ENCODE results near the gene RNPEP. TPM values are rescaled to one million over a fixed set of nuclear protein-coding genes. Genes with fewer than 3 reads are reported as not detected.

Gene RNPEP
- polyA plus RNA-seq, 3 donors, result 108 to 153 (median 127) TPM

DNA sequence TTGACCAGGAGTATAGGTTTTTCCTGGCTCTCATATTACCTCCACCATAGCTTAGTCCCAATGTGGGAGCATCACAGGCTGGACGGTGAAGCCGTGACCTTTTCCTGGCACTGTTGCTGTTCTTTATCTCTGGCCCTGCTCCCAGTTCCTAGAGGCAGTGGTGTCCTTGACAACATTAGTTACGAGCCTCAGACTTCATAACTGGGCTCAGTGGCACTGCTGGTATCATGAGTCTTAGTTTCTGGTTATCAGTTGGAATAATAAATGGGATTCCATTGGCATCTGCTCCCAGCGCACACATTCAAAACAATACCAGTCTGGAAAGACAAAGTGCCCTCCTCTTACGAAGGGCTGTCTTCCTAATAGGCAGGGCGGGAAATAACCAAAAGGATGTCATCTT is 8.0 kb downstream of the RNPEP start:
- Mint-ChIP-seq H3K4me3 (no peak overlapping the region), H3K27me3 (ENCODE audit: low read depth in 3 of 3) (peaks cover 0 to 2% (median 1%) of the 10 kb centered on the region in 3 donors), H3K4me1 (peaks cover 3% of the 10 kb centered on the region), H3K36me3 (peaks cover 75 to 92% of the 10 kb centered on the region in 2 donors), H3K27ac (no peak overlapping the region), H3K9me3 (no peaks in the 10 kb centered on the region)
- TF ChIP-seq, protein P1, sequence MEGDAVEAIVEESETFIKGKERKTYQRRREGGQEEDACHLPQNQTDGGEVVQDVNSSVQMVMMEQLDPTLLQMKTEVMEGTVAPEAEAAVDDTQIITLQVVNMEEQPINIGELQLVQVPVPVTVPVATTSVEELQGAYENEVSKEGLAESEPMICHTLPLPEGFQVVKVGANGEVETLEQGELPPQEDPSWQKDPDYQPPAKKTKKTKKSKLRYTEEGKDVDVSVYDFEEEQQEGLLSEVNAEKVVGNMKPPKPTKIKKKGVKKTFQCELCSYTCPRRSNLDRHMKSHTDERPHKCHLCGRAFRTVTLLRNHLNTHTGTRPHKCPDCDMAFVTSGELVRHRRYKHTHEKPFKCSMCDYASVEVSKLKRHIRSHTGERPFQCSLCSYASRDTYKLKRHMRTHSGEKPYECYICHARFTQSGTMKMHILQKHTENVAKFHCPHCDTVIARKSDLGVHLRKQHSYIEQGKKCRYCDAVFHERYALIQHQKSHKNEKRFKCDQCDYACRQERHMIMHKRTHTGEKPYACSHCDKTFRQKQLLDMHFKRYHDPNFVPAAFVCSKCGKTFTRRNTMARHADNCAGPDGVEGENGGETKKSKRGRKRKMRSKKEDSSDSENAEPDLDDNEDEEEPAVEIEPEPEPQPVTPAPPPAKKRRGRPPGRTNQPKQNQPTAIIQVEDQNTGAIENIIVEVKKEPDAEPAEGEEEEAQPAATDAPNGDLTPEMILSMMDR (IDR thresholded peaks at IDR 0.05), result no peak
- Histone ChIP-seq H3K4me1 (ENCODE audit: control insufficient read depth in 1 of 2, insufficient read depth in 2 of 2, low read length in 2 of 2) (no peaks in the 10 kb centered on the region), H3K4me3 (replicated peaks in 1 of 3; ENCODE audit: low read depth in 2 of 3, low read length in 3 of 3) (no peak overlapping the region), H3K27me3 (ENCODE audit: control insufficient read depth in 2 of 2, insufficient read depth in 2 of 2, low read length in 2 of 2) (no peaks in the 10 kb centered on the region), H3K36me3 (replicated peaks in 1 of 2; ENCODE audit: control insufficient read depth in 1 of 2, insufficient read depth in 2 of 2, low read length in 2 of 2) (peaks cover 71 to 92% of the 10 kb centered on the region in 2 donors), H3K9ac (ENCODE audit: insufficient read depth, low read length, poor library complexity, severe bottlenecking) (no peak overlapping the region), H3K9me3 (replicated peaks in 1 of 2; ENCODE audit: control insufficient read depth in 1 of 2, insufficient read depth in 1 of 2, low read length in 2 of 2) (no peaks in the 10 kb centered on the region), H3K27ac (ENCODE audit: low read depth in 1 of 2, low read length in 2 of 2) (no peak overlapping the region), H2AFZ (ENCODE audit: insufficient read depth, low read depth, low read length, poor library complexity, severe bottlenecking) (no peak overlapping the region), H3K4me2 (replicated peaks; ENCODE audit: extremely low read depth, low read length, poor library complexity, severe bottlenecking) (no peak overlapping the region), H4K20me1 (ENCODE audit: insufficient read depth, low read length) (peaks cover 95% of the 10 kb centered on the region), H3K79me2 (ENCODE audit: insufficient read depth, low read length) (peaks cover 39% of the 10 kb centered on the region)
- WGBS (ENCODE audit: insufficient coverage), result 100% methylated on average over 2 of the region's 6 CpGs
- intact Hi-C loops (cut with micrococcal nuclease), result no loop called here
- DNase-seq, result no peak

- no peak overlapping the region for H3K4me3 ChIP-seq (replicated peaks in 1 of 3; ENCODE audit: low read depth in 2 of 3, low read length in 3 of 3)
Measured at GRCh38 chr1:201999625-202000238, 17.3 kb downstream of the RNPEP start.

More at GRCh38 chr1:201999625-202000238, 17.3 kb downstream of the RNPEP start:
- Mint-ChIP-seq H3K4me1 (no peaks in the 10 kb centered on the region), H3K4me3 (no peak overlapping the region), H3K9me3 (peaks cover 0 to 2% (median 0%) of the 10 kb centered on the region in 7 donors), H3K36me3 (peaks cover 88 to 98% of the 10 kb centered on the region in 2 donors), H3K27ac (no peak overlapping the region), H3K27me3 (ENCODE audit: low read depth in 3 of 3) (peaks cover 0 to 2% (median 1%) of the 10 kb centered on the region in 3 donors)
- Histone ChIP-seq H3K36me3 (replicated peaks in 1 of 2; ENCODE audit: control insufficient read depth in 1 of 2, insufficient read depth in 2 of 2, low read length in 2 of 2) (peaks cover 80 to 99% of the 10 kb centered on the region in 2 donors), H3K27me3 (ENCODE audit: control insufficient read depth in 2 of 2, insufficient read depth in 2 of 2, low read length in 2 of 2) (no peaks in the 10 kb centered on the region), H3K4me2 (replicated peaks; ENCODE audit: extremely low read depth, low read length, poor library complexity, severe bottlenecking) (no peak overlapping the region), H3K79me2 (ENCODE audit: insufficient read depth, low read length) (no peaks in the 10 kb centered on the region), H3K9me3 (replicated peaks in 1 of 2; ENCODE audit: control insufficient read depth in 1 of 2, insufficient read depth in 1 of 2, low read length in 2 of 2) (no peaks in the 10 kb centered on the region), H3K27ac (ENCODE audit: low read depth in 1 of 2, low read length in 2 of 2) (no peak overlapping the region), H4K20me1 (ENCODE audit: insufficient read depth, low read length) (peaks cover 66% of the 10 kb centered on the region), H3K4me1 (ENCODE audit: control insufficient read depth in 1 of 2, insufficient read depth in 2 of 2, low read length in 2 of 2) (no peaks in the 10 kb centered on the region), H3K9ac (ENCODE audit: insufficient read depth, low read length, poor library complexity, severe bottlenecking) (no peak overlapping the region), H2AFZ (ENCODE audit: insufficient read depth, low read depth, low read length, poor library complexity, severe bottlenecking) (no peak overlapping the region)
- WGBS (ENCODE audit: insufficient coverage), result 82% methylated on average over 11 of the region's 16 CpGs
- TF ChIP-seq, protein P1 (IDR thresholded peaks at IDR 0.05), result peak; percentile 80
- intact Hi-C loops (cut with micrococcal nuclease), result loop anchor here in 1 of 2 donors (10.0 kb wide), 1 partner anchor 125 kb away; the partner anchor contains the start of gene GPR37L1
- DNase-seq, result peak; percentile 24 to 37 (median 35)

All from CD14-positive monocyte (primary cell).